ENCODE data around the gene KLHL15.
"Not testable (repeated sequence)": the region's sequence is repeated elsewhere in the genome, so short reads cannot be mapped to it uniquely, and the experiment has no call there.

The KLHL15 gene

DNA sequence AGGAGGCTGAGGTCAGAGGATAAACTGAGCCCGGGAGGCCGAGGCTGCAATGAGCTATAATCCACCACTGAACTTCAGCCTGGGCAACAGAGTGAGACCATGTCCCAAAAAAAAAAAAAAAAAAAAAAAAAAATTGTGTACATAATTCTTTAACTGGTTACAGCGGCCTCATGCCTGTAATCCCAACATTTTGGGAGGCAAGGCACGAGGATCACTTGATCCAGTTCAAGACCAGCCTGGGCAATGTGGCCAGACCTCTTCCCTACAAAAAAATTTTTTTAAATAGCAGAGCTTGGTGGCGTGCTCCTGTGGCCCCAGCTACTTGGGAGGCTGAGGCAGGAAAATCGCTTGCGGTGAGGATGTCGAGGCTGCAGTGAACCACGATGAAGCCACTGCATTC, 9.3 kb downstream of the KLHL15 start:
- no peak for DNase-seq

DNA sequence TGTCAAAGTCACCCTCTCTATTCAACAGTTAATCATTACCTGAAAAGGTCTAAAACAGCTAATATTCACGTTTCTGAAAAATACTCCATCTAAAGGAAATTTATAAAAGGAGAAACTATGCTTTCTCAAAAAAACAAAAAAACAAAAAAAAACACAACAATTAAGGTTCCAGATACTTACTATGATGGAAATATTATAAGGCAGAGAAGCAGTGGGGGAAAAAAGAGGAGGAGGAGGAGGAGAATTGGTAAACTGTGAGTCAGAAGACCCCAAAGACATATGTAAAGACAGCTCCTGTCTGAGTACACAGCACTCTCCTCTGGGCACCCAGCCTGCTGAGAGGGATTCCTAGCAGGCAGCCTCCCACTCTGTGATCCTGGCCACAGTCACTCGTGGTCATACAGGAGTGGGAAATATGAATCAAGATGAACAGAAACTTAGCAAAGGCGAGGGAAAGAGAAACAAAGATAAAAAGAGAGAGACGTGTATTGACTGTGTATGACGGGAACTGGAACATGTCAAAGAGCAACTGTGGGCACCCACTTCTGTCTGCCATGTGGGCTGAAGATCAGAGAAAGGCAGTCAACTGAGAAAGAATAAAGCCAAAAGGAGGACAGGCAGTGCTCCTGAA, 12.5 kb downstream of the KLHL15 start:
- DNase-seq = peak; percentile 23

DNA sequence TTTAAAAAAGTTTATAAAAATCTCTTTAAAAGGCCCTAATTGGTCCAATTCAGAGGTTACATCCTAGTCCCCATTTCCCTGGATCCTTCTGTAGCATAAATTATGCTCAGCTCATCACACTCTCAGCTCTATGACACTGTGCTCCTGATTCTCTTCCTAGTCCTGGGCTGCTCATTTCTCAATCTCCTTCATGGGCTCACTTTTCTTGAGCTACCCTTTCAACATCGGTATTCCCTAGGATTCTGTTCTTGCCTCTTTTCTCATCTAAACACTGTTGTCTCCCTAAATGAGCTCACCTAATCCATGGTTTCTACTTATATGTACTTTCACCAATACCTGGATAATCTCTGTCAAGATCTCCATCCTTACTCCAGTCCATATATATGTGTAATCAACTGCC, 14.7 kb downstream of the KLHL15 start:
- DNase-seq = no peak

DNA sequence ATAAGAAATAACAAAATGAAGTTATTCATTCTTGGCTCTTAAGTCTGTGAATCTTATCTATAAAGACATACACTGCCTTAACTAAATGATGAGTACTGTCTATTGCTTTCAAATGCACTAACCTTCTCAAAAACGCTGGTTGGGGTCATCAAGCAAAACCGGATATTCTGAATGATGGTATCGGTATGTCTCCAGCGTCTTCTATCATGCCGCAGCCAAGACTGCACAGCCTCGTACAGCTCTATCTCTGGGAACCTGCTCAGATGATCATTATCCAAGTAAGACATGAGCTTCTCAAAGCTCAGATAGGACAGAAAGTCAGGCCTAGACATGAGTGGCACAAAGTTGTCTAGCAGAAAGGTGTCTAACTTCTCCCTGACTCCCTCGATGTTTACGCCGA, 21.1 kb downstream of the KLHL15 start:
- no peak for DNase-seq

DNA sequence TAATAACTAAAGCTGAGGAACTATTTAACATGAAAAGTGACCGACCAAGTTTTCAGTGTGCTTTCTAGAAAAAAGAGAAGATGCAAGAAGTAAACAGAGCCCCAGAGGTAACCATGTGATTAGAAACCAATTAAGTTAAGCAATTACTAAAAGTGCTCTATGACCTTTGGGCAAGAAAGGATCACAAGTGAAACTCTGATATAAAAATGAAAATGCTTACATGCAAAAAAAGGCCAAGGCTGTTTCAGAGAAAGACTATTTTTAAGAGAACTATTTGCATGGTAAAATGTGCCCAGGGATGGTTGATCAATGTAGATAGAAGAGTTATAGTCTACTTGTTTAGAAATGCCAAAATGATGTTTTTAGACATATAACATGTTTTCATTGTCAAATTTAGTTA, 22.0 kb downstream of the KLHL15 start:
- no peak for DNase-seq

DNA sequence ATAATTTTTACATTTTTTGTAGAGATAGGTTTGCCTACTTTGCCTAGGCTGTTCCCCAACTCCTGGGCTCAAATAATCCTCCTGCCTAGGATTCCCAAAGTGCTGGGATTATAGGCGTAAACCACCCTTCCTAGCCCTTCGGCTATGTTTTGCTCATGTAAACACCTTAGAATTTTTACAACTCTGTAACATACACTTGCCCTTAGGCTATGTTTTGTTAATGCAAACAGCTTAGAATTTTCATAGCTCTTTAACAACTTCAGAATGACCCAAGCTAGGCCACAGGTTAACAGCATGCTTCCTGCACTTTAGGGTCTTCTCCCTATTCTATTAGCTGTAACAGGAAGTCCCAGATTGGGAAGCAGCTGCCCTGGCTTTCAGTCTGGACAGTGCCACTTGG, 24.2 kb downstream of the KLHL15 start:
- no peak for DNase-seq

DNA sequence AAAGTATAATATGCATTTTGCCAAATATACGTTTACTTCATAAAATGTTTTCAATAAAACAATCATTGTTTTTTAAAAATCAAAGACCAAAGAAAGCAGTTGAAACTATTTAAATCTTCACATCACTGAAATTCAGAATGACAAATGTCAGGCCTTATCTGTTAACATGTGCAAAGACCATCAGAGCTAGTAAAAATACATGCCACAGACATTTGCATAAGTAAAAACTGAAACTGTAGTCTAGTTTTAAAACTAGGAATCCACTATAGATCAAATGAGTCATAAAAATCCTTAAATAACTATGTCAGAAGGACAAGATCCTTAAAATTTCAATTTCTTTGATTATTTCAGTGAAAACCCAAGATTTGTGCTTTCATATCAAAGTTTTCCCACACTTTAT, 24.8 kb downstream of the KLHL15 start:
- DNase-seq = no peak

DNA sequence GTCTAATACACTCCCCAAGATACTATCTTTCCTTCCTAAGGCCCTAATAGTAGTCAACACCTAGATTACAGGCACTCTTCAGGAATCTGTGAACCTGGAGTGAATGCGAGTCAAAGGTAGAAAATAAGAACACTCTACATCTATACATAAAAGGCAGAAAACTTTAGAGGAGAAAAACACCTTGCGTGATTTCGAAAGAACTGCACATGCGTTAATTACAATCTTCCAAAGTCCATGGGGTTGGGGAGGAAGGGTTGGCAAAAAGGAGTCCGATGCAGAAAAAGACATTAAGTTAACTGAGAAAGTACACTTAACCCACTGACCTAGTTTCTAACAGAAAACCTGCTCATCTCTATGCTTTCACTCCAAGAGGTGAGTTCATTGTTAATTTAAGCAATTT, 27.3 kb downstream of the KLHL15 start:
- no peak for DNase-seq

DNA sequence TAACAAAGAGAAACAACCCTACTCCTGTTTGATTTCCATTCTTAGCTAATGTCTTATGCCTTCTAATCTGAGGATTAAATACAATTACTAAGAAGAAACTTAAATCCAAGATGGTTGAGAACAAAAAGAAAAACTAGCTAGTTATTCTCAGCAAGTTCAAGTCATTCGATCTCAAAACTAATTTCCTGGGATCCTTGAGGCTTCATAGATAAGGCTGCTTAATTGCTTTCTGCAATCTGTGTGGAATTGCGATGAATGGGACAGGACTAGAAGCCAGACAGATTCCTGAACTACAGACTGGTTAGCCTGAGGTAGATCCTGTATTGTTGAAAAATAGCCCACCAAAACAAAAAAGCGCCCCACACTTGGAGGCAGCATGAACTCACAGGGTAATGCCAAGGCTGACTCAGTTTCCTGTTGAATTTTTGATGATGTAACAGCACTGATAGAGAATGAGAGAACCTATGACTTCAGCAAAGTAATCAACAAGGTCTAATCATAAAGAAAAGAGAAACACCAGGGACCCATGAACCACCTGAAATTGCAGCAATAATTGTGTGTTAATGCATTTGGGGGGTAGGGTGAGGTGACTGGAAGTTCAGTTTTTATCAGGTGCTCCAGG, 33.9 kb downstream of the KLHL15 start:
- DNase-seq = no peak

DNA sequence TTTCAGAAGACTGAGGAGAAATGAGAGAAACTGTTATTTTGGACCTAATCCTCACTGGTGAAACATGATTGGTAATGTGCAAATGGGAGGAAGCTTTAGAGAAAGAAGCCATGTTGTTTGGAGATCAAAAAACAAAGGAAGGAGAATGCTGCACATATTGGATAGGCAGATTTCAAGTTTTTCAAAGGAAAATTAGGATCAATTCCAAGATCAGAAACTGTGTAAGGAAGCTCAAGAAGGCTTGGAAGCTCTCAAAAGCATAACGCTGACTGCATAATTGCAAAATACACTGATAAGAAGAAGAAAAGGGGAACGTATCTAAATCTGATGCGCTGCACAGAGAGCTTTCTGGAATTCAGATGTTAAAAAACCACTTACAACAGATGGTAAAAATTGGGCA, 34.6 kb downstream of the KLHL15 start:
- no peak for DNase-seq

DNA sequence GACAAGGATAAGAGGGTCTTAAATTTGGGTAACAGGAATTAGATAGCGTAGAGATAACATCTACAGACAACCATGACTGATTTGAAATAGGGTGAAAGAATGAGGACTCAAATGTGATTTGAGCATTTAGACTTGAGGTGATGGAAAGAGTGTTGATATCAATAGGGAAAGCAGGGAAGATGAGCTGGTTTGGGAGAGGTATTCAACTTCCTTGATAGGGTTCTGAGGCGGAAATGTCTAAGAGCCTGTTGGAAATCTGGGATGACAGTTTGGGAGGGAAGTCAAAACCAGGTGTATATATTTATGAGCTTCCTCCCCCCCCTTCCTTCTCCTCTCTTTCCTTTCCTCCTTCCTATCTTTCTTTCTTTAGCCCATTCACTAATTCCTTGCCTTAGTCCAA, 36.5 kb downstream of the KLHL15 start:
- DNase-seq = no peak

DNA sequence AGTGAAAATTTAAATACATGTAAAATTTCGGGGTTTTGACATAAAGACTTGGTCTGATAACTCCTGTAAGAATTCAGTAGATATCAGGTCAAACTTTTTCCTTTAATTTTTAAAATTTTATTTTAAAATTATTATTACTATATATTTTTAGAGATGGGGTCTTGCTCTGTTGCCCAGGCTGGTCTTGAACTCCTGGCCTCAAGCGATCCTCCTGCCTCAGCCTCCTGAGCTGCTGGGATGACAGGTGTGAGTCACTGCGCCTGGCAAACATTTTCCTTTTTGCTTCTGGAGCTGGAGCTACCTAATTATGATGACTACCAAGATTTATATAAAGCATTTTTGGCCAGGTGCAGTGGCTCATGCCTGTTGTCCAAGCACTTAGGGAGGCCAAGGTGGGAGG, 37.3 kb downstream of the KLHL15 start:
- DNase-seq = no peak

DNA sequence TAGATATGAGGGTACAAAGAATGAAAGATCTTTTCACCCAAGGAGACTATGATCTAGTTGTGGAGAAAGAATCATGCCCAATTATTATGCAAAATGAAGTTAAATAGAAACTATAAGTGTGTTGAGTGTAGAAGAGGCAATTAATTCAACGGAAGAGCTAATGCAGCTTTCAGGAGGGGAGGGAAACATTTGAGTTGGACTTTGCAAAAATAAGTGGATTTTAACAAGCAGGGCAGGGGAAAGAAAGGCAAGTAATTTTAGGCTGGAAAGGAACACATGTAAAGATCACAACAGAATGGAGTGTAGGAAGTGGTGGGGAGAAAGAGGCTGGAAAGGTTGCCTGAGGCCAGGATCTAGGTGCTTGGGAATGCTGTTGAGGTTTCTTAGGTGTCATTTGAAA, 44.1 kb downstream of the KLHL15 start:
- no peak for DNase-seq

DNA sequence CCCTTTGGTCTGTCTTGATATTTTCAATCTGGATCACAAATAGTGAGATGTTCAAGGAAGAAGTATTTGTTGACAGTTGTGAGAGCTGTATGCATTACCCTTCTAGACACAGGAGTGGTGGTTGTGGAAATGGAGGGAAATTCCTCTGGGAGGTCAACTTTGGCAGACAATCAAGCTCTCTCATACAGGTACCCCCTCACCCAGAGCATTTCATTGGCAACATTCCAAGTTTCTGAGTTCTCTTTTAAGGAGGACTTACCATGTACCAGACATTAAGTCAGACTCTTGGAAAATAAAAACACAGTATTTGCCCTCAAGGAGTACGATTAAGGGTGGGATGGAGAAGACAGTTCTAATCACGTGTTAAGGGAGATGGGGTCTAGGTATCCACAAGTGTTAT, 45.3 kb downstream of the KLHL15 start:
- no peak for DNase-seq

DNA sequence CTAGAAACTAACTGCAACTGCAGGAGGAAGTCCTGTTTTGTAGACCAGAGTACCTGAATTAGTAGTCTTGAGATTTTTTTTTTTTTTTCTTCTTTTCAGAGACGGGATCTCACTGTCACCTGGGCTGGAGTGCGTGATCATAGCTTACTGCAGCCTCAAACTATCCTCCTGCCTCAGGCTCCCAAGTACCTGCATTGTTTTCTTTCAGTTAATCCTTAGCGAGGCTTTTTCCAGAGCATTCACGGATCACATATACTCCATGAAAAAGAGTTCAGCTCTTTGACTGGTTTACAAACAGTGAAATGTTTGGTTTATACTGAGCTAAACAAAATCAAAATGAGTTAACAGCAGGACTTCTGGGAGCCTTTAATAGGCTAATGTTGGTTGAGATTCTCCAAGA, 45.8 kb downstream of the KLHL15 start:
- DNase-seq = no peak

DNA sequence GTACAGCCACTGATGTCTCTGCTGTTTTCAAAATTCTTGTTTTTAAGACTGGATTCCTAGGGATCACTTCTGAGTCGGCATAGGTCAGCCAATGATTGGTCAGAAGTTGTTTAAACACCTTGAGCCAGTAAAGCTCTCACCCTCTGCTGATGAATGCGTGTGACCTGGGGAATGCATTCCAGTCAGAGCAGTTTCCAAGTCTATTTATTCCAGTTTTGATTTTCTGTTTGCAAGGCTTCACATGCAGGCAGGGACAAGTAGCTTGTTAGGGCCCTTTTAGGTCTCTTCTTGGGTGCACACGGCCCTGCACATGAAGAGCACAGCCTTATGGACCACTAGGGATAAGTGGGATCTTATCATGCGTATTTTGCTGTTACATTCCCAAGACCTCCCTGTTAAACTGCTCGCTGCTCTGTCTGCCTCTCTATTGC, 47.0 kb downstream of the KLHL15 start:
- no peak for DNase-seq

DNA sequence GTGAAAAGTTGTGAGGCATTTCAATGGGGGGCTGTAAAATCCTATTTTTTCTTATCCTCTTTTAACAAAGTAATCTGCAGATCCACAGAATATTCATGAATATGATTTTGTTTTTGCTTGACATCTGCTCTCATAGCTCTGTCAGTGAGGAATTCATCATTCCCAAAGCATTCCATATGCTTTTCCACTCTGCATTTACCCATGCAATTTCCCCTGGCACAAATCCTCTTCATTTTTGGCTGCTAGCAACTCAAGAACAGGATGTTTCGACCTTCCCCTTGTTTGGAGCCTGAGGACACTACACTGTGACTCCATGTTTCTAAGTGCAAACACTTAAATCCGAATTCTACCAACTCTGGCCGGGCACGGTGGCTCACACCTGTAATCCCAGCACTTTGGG, 48.5 kb downstream of the KLHL15 start:
- DNase-seq = no peak

DNA sequence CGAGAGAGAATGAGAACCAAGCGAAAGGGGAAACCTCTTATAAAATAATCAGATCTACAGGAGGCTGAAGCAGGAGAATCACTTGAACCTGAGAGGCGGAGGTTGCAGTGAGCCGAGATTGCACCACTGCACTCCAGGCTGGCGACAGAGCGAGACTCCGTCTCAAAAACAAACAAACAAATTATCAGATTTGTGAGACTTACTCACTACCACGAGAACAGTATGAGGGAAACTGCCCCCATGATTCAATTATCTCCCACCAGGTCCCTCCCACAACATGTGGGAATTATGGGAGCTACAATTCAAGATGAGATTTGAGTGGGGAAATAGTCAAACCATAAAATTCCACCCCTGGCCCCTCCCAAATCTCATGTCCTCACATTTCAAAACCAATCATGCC, 61.4 kb downstream of the KLHL15 start:
- DNase-seq = not testable (repeated sequence)

DNA sequence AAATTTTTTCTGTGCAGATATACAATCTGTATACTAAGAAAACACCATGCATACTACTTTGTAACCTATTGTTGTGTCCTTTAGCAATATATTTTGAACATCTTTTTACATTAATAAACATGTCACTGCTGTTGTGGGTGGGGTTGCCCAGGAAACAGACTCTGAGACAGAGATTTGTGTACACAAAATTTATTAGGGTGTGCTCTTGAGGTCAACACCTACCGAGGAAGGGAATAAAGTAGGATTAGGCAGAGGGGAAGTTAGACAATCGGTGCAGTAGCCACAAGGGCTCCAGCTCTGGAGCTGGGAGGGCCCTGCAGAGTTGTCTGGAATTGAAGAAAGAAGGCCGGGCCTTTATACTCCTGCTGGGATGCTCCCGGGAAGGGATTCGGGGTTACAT, 62.8 kb downstream of the KLHL15 start:
- DNase-seq = no peak

DNA sequence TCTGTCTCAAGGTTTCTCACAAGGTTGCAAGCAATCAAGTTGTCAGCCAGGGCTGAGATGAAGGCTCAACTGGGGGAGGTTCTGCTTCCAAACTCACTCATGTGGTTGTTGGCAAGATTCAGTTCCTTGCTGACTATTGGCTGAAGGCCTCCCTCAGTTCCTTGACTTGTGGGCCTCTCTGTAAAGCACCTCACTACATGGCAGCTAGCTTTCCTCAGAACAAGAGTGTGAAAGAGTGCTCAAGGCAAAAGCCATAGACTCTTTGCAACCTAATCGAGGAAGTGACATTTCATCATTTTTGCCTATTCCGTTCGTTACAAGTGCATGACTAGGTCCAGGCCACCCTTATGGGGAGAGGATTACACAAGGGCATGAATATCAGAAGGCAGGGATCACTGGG, 67.2 kb downstream of the KLHL15 start:
- no peak for DNase-seq

DNA sequence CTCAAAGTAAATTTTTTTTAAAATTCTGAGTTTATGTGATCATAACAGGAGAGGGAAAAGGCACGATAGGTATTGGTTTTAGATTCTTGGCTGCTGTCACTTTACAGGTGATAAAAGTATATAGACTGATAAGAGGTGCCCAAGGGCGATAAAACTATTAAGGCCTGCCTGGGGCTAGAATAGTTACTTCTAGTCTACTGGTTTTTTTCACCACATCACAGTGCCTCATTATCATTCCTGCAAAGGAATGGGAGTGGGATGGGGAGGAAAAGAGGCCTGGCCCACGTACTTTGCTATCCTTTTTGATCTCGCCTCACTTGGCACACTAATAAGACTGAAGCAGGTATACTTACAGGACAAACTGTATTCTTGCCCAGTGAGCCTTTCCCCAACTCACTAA, 72.6 kb downstream of the KLHL15 start:
- DNase-seq = no peak

DNA sequence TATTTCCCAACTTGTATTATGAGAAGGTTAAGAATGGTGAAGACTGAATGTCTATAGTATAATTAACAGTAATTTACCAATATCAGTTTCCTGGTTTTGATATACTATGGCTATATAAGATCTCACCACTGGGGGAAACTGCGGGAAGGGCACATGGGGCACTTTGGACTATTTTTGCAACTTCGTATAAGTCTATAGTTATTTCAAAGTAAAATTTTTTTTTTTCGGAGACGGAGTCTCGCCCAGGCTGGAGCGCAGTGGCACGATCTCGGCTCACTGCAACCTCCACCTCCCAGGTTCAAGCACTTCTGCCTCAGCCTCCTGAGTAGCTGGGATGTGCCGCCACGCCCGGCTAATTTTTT, 73.1 kb downstream of the KLHL15 start:
- peak; percentile 30 for DNase-seq

DNA sequence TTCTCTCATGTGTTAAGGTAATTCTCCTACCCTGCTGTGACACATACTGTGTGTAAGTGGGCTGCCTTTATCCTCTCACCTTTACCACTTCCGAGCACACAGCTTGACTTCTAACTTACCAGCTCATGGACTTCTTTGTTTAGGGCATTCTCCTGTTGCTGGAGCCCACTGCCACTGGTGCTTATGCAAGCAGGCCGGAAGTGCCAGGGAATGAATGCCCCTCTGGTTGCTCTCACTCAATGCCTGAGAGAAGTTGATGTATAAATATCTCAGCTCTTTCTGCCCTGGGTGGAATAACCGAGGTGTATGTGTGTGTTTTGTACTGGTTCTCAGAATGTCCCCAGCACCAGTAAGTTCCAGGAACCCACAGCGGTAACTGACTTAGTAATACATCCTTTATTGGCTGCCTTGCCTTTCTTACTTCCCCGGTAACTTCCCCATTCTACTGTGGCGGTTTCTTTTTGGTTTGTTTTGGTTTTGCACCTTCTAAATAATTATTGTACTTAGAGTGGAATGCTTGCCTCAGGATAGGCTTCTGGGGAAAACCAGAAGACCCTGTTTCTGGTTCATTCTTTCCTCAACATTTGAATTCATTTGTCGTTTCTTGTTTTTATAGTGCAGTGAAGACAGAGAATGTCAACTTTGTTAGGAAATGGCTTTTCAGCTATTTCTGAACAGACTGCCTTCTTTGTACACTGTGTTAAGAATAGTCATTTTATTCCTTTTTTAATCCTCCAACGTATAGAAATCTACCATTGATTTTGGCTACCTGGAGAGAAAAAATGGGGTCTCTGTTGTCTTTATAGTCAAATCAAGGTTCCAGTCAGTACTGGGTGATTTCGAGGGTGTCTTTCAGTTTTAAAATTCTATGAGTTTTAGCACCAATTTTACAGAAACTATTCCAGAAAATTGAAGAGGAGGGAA, 73.7 kb downstream of the KLHL15 start:
- peak; percentile 71 for DNase-seq

DNA sequence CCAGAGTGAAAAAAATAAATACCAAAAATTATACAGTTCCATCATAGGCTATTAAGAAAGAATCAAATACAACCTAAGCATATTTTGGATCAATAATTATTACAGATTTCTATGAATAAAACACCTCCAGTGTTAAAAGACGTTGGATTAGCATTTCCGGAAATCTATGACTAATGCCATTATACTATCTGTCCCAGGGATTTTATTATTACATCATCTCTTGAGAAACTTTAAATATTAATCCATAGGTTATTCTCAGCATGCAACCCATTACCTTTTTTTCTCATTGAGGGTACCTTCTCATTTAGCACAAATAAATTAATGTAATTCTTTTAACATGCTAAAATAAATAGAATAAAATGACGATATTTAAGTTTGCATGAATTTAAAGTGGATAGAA, 74.6 kb downstream of the KLHL15 start:
- DNase-seq = no peak
